Loucy (cell line): ENCODE data around the gene PPP1R37.

Source experiments
- H2AFZ ChIP-seq: fragments of 200-600 bp; sonication (generic); 2 replicates; pipeline ENCODE4 v1.6.0; 2016; ENCODE audit warnings: antibody characterized with exemption, mild to moderate bottlenecking, low read length, moderate library complexity
- H3F3A ChIP-seq: fragments of 200-600 bp; 2 replicates; pipeline ENCODE4 v1.6.0; 2016; ENCODE audit warnings: antibody characterized with exemption, low read depth, mild to moderate bottlenecking
- H3K27me3 ChIP-seq: fragments of 200-600 bp; sonication (generic); 2 replicates; pipeline ENCODE4 v1.6.1; 2014; ENCODE audit warnings: low read length, mild to moderate bottlenecking; ENCODE audit not compliant: insufficient read depth, poor library complexity, severe bottlenecking
- H3K36me3 ChIP-seq: fragments of 200-600 bp; sonication (generic); 2 replicates; pipeline ENCODE4 v1.6.1; 2016; ENCODE audit warnings: low read length; ENCODE audit not compliant: insufficient read depth
- H3K4me1 ChIP-seq: fragments of 200-600 bp; sonication (generic); 2 replicates; pipeline ENCODE4 v1.5.1; 2014; ENCODE audit warnings: low read length, mild to moderate bottlenecking; ENCODE audit not compliant: insufficient read depth, poor library complexity, severe bottlenecking
- H3K4me2 ChIP-seq: fragments of 200-600 bp; sonication (generic); 2 replicates; pipeline ENCODE4 v1.6.0; 2014; ENCODE audit warnings: antibody characterized with exemption, low read length, low read depth, mild to moderate bottlenecking; ENCODE audit not compliant: poor library complexity, severe bottlenecking
- H3K4me3 ChIP-seq: fragments of 200-600 bp; sonication (generic); 2 replicates; pipeline ENCODE4 v1.5.1; 2014; ENCODE audit warnings: low read length, mild to moderate bottlenecking, mixed read lengths; ENCODE audit not compliant: poor library complexity, severe bottlenecking
- H3K79me2 ChIP-seq: fragments of 200-600 bp; sonication (generic); 2 replicates; pipeline ENCODE4 v1.6.1; 2014; ENCODE audit warnings: low read length; ENCODE audit not compliant: insufficient read depth
- H3K9ac ChIP-seq: fragments of 200-600 bp; sonication (generic); 2 replicates; pipeline ENCODE4 v1.6.0; 2014; ENCODE audit warnings: mild to moderate bottlenecking, low read depth, low read length, moderate library complexity; ENCODE audit not compliant: poor library complexity, severe bottlenecking
- H3K9me2 ChIP-seq: fragments of 200-600 bp; sonication (generic); replicated peaks from 2 replicates; pipeline ENCODE4 v1.6.1; 2016; ENCODE audit warnings: low read depth, low read length, mixed read lengths
- H3K9me3 ChIP-seq: fragments of 200-600 bp; sonication (generic); 2 replicates; pipeline ENCODE4 v1.6.1; 2014; ENCODE audit warnings: mild to moderate bottlenecking, antibody characterized with exemption, low read length, low read depth; ENCODE audit not compliant: insufficient read depth
- H4K20me1 ChIP-seq: fragments of 200-600 bp; sonication (generic); 2 replicates; pipeline ENCODE4 v1.6.0; 2014; ENCODE audit warnings: antibody characterized with exemption, low read length, mild to moderate bottlenecking; ENCODE audit not compliant: insufficient read depth, poor library complexity, severe bottlenecking
- EZH2phosphoT487 ChIP-seq: fragments of 200-600 bp; IDR thresholded peaks from 2 replicates; pipeline ENCODE4 v1.6.1; 2018; ENCODE audit warnings: antibody characterized with exemption, mild to moderate bottlenecking, moderate library complexity, borderline replicate concordance
- TF ChIP-seq, protein P1 (sequence below): fragments of 200-600 bp; sonication (generic); conservative IDR thresholded peaks from 2 replicates; pipeline ENCODE4 v1.5.1; 2014; ENCODE audit warnings: mild to moderate bottlenecking, antibody characterized with exemption, low read length

Gene PPP1R37

DNA sequence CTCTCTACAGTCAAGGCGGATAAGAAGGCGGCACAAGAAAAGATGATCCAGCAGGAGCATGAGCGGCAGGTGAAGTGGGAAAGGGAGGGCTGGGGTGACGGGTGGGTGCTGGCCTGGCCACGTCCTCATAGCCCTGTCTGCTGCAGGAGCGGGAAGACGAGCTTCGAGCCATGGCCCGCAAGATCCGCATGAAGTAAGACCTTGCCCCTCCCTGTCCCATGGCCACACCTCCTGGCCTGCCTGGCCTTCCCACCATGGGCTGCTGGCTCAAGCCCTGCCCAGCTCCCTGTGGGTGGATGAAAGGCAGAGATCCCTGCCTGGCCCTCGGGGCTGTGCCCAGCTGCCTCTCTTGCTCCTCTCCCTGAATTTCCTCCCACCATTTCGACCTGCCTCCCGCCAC is 23.9 kb upstream of the PPP1R37 start:
- Histone ChIP-seq H3K4me2 (no peak overlapping the region), H3K27me3 (no peaks in the 10 kb centered on the region), H3K4me1 (no peaks in the 10 kb centered on the region), H3K79me2 (no peaks in the 10 kb centered on the region), H3K9me2 (no peaks in the 10 kb centered on the region), H2AFZ (no peak overlapping the region), H4K20me1 (no peaks in the 10 kb centered on the region), H3K9me3 (no peaks in the 10 kb centered on the region), H3K4me3 (no peak overlapping the region), H3K36me3 (peaks cover 48% of the 10 kb centered on the region; the same call in 1 of the 2 replicates), H3F3A (no peaks in the 10 kb centered on the region), H3K9ac (no peak overlapping the region)
- TF ChIP-seq, protein P1, sequence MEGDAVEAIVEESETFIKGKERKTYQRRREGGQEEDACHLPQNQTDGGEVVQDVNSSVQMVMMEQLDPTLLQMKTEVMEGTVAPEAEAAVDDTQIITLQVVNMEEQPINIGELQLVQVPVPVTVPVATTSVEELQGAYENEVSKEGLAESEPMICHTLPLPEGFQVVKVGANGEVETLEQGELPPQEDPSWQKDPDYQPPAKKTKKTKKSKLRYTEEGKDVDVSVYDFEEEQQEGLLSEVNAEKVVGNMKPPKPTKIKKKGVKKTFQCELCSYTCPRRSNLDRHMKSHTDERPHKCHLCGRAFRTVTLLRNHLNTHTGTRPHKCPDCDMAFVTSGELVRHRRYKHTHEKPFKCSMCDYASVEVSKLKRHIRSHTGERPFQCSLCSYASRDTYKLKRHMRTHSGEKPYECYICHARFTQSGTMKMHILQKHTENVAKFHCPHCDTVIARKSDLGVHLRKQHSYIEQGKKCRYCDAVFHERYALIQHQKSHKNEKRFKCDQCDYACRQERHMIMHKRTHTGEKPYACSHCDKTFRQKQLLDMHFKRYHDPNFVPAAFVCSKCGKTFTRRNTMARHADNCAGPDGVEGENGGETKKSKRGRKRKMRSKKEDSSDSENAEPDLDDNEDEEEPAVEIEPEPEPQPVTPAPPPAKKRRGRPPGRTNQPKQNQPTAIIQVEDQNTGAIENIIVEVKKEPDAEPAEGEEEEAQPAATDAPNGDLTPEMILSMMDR: no peak
- TF ChIP-seq EZH2phosphoT487: no peak

DNA sequence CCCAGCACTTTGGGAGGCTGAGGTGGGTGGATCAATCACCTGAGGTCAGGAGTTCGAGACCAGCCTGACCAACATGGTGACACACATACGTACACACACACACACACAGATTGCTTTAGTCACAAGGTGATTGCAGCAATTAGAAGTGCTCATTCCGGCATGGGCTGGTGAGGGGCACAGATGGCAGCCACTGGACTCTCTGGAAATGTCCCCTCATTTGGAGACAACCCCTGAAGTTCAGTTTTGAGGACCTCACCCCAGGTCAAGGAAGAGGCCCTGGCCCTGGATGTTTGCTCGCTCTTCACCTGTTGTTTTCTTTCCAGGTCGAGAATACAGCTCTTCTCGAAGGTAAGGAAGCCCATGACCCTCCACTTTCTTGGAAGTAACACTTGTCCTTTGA is 22.8 kb upstream of the PPP1R37 start:
- Histone ChIP-seq H3K9me3 (no peaks in the 10 kb centered on the region), H3F3A (no peaks in the 10 kb centered on the region), H3K36me3 (peaks cover 39% of the 10 kb centered on the region; the same call in 1 of the 2 replicates), H3K79me2 (no peaks in the 10 kb centered on the region), H4K20me1 (no peaks in the 10 kb centered on the region), H3K4me1 (no peaks in the 10 kb centered on the region), H3K4me2 (no peak overlapping the region), H3K27me3 (no peaks in the 10 kb centered on the region), H3K9ac (no peak overlapping the region), H2AFZ (no peak overlapping the region), H3K9me2 (no peaks in the 10 kb centered on the region), H3K4me3 (no peak overlapping the region)
- no peak for TF ChIP-seq EZH2phosphoT487
- TF ChIP-seq, protein P1: no peak

GRCh38 chr19:45070861-45071544 is 22.0 kb upstream of the PPP1R37 start:
- Histone ChIP-seq H3K4me3 (no peak overlapping the region), H4K20me1 (no peaks in the 10 kb centered on the region), H3F3A (no peaks in the 10 kb centered on the region), H3K36me3 (peaks cover 33% of the 10 kb centered on the region; the same call in 1 of the 2 replicates), H2AFZ (no peak overlapping the region), H3K4me2 (no peak overlapping the region), H3K9me3 (no peaks in the 10 kb centered on the region), H3K9ac (no peak overlapping the region), H3K9me2 (no peaks in the 10 kb centered on the region), H3K79me2 (no peaks in the 10 kb centered on the region), H3K27me3 (no peaks in the 10 kb centered on the region), H3K4me1 (no peaks in the 10 kb centered on the region)
- TF ChIP-seq, protein P1: no peak
- TF ChIP-seq EZH2phosphoT487: no peak
